ENCODE results near the gene NPAS2.

NPAS2 gene, protein sequence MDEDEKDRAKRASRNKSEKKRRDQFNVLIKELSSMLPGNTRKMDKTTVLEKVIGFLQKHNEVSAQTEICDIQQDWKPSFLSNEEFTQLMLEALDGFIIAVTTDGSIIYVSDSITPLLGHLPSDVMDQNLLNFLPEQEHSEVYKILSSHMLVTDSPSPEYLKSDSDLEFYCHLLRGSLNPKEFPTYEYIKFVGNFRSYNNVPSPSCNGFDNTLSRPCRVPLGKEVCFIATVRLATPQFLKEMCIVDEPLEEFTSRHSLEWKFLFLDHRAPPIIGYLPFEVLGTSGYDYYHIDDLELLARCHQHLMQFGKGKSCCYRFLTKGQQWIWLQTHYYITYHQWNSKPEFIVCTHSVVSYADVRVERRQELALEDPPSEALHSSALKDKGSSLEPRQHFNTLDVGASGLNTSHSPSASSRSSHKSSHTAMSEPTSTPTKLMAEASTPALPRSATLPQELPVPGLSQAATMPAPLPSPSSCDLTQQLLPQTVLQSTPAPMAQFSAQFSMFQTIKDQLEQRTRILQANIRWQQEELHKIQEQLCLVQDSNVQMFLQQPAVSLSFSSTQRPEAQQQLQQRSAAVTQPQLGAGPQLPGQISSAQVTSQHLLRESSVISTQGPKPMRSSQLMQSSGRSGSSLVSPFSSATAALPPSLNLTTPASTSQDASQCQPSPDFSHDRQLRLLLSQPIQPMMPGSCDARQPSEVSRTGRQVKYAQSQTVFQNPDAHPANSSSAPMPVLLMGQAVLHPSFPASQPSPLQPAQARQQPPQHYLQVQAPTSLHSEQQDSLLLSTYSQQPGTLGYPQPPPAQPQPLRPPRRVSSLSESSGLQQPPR

DNA sequence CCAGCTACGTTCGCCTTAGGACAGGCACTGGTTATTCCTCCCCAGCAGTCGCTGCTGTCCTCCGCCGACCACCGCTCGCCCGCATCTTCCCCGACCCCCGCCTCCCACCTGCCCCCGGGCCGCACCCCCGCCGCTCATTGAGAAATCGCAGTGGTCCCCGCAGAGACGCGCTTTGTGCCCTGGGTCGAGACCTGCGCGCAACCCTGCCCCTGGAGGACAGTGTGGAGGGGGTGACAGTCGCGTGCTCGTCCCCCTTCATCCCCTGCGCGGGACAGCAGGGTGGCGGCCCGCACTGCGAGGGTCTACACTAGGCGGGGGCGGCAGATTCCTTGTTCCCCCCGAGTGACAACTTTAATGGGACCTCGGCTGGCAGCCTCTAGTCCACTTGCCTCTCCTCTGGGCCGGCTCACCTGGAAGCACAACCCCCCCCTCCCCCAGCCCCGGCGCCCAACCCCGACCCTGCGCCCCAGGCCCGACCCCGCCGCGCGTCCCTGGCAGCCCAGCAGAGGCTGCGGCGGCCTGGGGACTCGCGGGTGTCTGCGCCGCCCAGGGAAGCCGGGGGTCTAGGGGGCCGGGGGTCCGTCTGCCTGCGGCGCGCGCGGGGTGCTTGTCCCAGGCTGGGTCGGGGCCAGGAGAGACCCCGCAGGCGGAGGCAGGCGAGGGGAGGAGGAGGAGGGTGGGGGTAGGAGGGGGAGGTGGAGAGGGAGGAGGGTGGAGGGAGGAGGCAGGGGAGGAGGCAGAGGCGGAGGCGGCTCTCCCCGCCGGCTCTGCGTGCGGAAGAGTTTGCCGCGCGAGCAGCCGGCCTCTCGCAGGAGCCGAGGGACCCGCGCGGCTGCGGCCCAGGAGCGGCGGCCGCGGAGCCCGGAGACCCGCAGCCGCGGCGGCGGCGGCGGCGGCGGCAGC lies at the start of gene NPAS2:
Gene NPAS2 (plus strand): TSS at position 770 of the 903 bp plus-strand sequence. CDS start 84,616 bp downstream, outside the sequence.
- DNase-seq = no peak

DNA sequence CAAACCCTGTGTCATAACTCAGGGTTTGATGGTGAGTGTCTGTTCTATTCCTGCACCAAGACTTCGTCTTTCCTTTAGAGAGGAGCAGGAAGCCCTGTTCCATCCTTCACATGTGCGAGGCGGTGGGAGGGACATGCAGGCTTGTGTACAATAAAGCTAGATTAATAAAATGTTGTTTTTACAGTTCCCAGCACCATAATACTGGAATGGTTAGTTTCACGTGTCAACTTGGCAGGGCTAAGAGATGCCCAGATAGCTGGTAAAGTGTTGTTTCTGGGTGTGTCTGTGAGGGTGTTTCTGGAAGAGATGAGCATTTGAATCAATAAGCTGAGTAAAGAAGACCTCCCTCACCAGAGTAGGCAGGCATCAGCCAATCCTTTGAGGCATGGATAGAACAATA lies 48.8 kb upstream of the NPAS2 start:
- DNase-seq = no peak

DNA sequence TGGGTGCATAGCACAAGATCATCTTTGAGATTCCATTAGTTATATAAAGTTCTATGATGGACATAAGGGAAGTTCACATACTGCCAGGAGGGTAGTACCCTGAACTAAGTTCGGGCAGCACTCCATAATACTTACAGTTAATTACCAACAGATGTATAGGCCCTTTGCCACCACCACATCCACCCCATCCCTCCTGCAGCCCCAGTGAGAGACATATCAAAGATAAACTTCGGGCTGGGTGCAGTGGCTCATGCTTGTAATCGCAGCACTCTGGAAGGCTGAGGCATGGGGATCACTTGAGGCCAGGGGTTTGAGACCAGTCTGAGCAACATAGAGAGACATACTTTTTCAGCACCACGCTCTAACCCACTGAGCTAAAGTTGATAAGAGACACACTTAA lies 46.4 kb upstream of the NPAS2 start:
- DNase-seq = no peak

DNA sequence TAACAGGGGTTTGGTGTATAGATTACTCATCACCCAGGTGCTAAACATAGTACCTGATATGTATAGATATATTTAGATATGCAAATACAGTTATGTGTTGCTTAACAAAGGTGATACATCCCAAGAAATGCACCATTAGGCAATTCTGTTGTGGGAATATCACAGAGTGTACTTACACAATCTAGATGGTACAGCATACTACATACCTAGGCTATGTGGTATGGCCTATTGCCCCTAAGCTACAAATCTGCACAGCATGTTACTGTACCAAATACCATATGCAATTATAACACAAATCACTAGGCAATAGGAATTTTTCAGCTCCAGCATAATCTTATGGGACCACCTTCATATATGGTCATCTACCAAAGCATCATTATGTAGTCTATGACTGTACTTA lies 43.5 kb upstream of the NPAS2 start:
- DNase-seq = no peak

DNA sequence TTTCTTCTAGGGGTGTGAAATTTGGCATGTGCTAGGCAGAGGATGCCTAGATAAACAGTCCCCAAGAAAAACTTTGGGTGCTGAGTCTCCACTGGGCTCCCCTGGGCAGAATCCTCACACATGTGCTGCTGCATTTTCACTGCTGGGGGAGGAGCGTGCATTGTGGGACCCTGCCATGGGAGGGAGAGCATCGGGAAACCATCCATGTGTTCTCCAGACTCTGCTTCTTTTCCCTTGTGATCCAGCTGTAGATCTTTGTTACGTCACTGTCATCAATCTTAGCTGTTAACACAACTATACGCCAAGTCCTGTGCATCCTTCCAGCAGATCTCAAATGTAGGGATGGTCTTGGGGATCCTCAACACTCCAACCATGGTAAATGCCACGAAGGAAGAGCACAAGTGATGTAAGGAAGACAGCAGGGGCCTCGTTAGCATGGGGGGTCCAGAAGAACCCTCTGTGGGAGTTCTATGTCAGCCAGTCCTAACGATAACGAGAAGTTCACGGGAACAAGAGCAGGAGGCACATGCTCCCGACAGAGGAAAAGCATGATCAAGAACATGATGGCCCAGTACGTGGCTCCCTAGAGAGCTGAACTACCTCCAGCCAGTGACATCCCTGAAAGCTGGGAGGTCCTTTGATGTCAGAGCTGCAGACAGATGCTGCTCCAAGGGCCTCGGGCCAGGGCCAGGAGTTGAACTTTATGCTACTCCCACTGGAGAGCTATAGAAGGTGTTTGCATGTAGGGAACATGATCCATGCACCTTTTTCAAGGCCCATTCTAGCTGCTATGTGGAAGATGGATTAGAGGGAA lies 41.1 kb upstream of the NPAS2 start:
- DNase-seq = no peak

DNA sequence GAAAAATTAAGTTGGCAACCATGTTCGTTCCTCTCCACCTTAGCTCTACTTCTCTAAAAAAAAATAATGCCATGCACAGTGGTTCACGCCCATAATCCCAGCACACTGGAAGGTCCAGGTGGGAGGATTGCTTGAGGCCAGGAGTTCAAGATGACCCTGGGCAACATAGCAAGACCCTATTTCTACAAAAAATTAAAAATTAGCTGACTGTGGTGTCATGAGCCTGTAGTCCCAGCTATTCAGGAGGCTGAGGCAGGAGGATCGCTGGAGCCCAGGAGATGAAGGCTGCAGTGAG lies 40.1 kb upstream of the NPAS2 start:
- no peak for DNase-seq

DNA sequence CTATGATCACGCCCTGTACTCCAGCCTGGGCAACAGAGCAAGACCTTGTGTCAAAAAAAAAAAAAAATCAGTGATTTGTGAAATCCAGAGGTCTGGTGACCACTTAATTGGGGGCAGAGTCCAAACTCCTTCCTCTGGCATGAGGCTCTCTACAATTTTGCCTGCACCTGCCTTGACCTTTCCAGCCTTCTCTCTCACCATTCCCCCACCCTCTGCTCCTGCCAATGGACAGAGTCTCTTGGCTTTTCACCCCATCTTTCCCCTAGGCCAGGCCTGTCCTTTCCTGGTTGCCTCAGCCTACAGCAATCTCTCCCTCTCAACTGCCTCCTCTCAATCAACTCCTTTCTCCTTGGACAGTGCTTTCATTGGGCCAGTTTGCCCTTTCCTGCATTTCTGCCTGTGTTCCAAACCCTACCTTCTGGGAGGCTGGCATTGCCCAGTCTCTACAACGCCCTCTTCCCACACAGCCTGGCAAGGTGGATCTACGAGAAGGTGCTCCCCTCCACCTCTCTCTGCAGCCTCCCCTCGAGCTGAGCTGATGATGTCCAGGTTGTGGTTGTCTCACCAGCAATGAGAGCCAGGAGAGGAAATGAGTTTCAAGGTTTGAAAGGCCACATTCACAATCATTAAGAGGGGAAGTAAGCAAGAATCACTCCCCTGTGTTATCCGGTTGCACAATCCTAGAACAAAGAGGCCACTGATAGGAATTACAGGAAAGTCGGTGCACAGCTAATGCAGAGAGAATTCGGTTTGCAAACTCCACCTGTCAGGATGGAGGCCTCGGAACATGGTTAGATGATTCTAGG lies 39.5 kb upstream of the NPAS2 start:
- no peak for DNase-seq

DNA sequence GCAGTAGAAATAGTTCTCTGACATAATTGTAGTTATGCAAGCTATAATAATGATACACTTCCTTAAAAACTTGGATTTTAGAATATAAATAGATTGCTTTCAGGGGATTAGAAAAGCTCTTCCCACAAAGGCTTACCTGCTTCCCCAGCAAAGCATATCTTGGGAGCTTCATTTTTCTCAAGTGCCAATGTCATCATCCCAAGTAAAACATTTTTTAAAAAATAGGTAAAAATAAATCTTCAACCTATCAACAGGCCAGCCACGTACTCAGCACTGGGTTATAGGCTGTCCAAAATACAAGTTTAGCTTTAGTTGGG lies 39.0 kb upstream of the NPAS2 start:
- DNase-seq = no peak

DNA sequence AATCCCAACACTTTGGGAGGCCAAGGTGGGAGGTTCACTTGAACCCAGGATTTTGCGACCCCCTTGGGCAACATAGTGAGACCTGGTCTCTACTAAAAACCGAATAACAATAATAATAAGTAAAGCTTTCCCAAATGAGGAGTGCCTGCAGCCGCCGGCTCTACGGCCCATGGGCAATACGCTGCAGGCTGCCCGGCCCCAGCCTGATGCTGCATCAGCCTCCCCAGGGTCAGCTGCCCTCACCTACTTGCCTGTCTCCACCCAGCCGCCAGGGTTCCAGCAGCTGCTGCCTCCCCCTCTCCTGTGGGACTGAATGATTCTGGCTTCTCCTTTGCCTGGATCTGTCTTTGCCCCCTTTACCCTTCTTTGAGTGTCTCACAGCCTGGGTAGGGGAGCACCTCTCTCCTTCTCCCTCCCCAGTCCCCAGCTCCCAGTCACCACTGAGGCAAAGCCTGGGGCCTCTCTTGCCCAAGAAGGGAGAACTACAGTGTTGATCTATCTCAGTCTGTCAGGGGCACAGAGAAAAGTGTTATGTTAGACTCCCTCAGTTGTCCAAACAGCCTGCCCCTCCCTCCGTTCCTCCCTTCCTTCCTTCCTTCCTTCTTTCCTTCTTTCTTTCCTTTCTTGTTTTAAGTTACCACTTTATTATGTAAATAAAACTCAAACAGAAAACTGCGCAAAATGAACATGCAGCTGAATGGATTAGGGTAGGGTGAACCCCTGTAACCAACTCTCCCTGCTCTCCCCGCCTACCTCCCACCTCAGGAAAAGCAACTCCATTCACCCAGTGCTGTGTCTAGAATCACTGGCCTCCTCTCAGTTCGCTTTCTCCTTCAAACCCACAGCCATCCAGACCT lies 38.2 kb upstream of the NPAS2 start:
- no peak for DNase-seq

DNA sequence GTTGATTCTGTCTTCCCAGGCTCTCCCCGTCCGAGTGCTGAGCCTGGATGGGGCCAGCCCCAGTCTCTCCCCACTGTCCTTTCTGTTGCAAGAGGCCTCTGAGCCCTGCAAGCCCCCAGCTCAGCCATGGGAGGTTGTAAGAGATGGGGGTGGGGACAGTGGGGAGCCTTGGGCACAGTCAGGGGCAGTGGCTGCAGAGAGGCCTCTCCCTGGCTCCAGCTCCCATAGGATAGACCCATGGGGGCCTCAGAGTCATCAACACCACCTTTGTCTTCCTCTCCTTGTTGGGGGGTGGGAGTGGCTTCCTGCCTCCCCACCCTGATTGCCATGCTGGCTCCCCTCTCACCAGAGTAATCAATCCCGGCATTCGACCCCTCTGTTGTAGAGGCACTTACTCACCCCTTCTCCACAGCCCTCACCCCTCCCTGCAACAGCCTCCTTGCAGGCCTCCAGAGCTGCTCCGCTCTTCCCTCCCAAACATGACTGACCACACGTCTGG lies 37.5 kb upstream of the NPAS2 start:
- no peak for DNase-seq

DNA sequence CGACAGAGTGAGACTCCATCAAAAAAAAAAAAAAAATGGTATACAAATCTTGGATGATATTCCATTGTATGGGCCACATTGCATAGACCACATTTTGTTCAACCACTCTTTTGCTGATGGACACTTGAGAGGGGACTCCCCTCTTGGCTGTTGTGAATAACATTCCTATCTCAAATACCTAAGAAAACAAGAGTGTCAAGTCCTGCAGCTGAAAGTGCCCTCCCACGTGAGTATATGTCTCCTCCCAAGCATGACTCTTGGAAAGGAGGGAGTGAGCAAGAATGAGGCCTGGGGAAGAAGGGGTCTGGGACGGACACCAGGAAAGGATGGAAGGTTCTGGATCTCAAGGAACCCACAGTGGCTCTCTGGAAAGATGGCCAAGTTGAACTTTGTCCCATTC lies 36.0 kb upstream of the NPAS2 start:
- no peak for DNase-seq

DNA sequence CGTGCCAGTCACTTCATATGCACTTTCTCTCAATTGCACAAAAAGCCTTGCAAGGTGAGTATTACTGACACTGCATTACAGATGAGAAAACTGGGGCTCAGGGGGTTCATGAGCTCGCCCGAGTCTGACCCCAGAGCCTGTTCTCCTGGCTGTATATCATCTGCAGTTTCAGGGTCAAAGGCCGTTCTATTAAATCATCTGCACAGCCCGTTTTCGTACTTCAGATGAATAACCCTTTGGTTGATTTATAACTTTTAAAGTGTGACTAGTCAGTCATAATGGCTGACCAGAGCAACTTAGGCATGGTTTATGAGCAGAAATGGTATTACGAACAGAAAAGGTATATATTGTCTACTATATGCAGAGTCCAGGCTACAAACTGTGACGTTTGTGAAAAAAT lies 35.3 kb upstream of the NPAS2 start:
- no peak for DNase-seq

DNA sequence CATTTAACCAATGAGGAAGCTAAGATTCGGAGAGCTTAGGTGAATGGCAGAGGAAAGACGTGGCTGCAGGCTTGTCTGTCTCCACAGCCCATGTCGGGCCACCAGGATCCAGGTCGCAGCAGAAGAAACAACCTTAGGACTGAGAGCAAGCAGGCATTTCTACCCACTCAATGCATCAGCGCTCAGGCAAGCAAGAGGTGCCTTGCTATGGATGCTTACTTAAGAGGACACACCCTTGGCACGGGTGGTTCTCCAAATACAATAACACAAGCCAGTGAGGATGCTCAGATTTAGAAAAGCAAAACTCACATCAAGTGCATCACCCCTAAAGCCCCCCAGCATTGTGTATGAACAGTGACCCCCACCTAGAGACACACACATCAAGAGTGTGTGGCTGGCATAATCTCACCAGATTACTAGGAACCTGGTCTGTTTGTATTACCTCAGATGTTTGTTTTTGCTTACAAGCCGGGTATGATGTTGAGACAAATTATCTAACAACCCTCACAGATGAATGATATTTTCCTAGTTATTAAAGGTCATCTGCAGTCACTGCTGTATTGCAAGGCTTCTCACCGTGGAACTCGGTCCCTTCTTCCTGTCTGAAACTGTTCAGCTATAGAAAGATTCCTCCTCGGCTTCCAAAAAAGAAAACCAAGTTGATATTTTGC lies 34.2 kb upstream of the NPAS2 start:
- no peak for DNase-seq

DNA sequence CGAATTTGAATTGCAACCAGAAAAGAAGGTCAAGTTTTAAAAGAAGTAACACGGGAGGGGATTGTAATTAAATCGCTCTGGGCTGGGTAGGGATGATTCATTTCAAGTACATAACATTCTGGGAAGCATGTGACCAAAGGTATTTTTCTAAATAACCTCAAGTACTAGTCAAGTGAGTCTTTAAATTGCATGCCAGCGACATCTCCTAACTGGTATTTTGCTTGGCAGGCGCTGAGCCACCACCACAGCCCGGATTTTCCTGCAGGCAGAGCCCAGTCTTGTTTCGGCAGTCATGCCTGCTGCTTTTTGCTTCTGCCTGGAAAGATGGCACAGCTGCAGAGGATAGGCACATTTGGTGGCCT lies 33.7 kb upstream of the NPAS2 start:
- DNase-seq = no peak

DNA sequence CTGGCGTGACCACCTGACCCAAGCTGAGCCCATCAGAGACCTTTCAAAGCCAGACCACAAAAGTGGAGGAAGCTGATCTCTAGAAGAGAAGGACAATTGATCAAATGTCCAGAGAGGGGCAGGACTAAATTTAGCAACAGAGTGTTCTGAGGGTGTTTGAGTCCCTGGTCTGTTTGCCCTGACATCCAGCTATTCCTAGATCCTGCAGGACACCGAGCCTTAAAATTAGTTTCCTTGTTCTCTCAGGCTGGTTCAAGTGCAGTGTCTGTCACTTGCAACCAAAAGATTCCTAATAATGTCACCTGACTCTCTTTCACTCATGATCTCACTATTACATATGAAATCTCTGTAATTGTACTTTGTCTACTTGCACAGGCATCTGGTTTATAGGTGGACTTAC lies 33.0 kb upstream of the NPAS2 start:
- no peak for DNase-seq

DNA sequence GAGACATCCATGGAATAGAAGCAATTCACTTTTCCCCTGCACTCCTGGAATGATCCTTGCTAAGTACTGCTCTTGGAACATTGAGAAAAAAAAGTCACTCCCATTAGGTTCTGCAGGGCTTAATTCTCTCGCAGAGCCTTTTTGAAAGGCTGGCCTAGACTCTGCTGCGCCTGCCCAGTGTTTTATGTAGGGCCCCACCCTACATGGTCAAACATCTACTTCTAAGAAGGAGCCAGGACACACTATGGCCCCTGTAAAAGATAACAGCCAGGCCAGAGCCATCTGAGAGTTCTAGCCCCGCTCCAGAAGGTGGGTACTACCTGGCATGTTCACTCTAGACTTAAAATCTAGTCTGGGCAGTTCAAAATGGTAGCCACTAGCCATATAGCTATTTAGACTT lies 30.6 kb upstream of the NPAS2 start:
- DNase-seq = no peak

DNA sequence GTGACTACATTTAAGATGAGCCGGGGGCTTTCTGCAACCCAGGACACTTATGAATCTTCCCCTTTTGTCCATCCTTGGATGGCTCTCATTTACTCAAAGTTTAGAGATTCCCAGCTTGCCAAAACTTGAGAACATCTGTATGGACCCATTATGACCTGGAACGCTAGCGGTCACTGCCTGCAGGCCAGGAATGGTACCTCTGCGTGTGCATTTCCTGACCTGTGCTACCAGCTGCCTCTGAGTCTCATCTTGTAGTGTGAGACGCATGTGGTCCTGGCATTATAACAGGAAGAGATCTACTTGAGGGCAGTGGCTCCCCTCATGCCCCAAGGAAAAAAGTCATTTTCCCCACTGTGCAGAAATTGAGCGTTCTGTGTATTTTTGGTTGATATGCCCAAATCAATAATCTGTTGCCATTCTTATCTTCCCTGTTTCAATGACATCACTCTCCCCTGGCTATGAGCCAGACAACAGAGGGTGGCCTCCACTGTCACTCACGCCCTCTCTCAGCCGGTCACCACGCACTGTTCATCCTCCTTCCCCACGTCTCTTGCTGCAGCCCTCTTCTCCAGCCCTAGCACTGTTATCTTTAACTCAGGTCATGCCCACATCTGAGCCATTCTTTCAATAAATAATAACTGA lies 28.5 kb upstream of the NPAS2 start:
- DNase-seq = no peak

DNA sequence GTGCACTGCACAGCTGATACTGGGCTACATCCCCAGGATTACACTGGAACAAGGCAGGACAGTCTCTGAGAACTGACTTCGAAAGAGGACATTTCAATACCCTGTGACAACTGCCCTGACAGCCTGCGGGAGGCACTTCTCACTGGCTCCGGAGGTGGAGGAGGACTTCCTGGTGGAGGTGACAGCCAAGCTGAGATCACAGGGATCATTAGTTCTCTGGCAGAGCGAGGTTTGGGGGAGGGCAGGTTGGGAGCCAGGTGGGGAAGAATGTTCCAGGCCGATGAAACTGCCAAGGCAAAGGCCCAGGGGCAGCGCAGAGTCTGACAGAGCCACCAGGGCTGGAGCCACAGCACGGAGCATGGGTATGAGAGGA lies 28.0 kb upstream of the NPAS2 start:
- DNase-seq = no peak

DNA sequence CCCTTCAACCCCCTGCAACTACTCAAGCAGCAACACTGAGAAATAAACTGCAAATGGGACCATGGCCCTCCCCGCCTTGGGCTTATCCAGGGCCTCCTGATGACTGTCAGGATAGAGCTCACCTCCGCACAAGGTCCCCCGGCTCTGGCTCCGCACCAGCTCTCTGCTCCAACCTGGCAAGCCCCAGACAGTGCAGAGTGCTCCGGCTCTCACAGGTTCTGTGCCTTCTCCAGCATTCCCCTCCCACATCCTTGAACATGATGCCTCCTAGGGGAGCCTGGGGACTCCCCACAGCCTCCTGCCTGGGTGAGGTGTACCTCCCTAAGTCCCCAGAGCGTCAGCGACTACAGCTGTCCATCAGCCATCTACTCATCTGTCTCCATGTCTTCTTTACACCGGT lies 26.7 kb upstream of the NPAS2 start:
- DNase-seq = no peak

DNA sequence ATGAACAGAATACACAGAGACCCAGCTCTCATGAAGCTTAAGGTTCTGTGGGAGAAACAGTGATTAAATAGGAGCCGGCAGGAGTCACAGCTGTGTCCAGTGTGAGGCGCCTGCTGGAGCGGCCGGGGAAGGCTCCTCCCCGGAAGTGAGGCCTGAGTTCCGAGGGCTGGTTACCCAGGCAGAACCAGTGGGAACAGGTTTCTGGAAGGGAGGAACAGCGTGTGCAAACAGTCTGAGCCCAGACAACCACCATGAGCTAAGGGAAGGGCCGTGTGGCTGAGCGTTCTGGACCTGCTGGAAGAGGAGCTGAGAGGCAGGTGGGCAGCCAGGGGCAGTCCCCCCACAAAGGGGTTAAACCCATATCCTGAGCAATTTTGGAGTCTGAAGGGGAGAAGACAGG lies 26.0 kb upstream of the NPAS2 start:
- DNase-seq = no peak
